GM12878 (cell line): ENCODE results near the gene GJA1. TPM values are rescaled to one million over a fixed set of nuclear protein-coding genes. Genes with fewer than 3 reads are reported as not detected.
"Not testable (repeated sequence)": the region's sequence is repeated elsewhere in the genome, so short reads cannot be mapped to it uniquely, and the experiment has no call there.

Experiments used
- ATAC-seq: fragments of 200-7000 bp; cut with Tn5 transposase; 3 replicates; pipeline ENCODE4 v1.9.1; 2020; ENCODE audit warnings: mild to moderate bottlenecking, moderate library complexity
- BruUV-seq: library from RNA; stranded (reverse); fragments of 400-500 nt; replicated peaks from 2 replicates; lab custom pipeline; 2021; lab: Mats Ljungman, UMichigan
- CTCF ChIA-PET: fragments of 300-600 bp; sonication (Branson Sonifier 250); formaldehyde crosslinking; extraction: SDS; loops from one replicate; lab custom pipeline; 2021; ENCODE audit warnings: inconsistent platforms; lab: Yijun Ruan, JAX
- POLR2A ChIA-PET: fragments of 350-600 bp; formaldehyde crosslinking; extraction: SDS; loops from one replicate; lab custom pipeline; 2021; ENCODE audit warnings: inconsistent platforms; lab: Charles Lee
- RAD21 ChIA-PET: fragments of 300-600 bp; sonication (Branson Sonifier 250); formaldehyde crosslinking; loops from one replicate; lab custom pipeline; 2023; ENCODE audit warnings: antibody characterized with exemption; ENCODE audit not compliant: unreplicated experiment; lab: Charles Lee
- SMC1A ChIA-PET: fragments of 300-600 bp; sonication (Branson Sonifier 250); formaldehyde crosslinking; loops from one replicate; lab custom pipeline; 2023; ENCODE audit not compliant: unreplicated experiment, uncharacterized antibody; lab: Charles Lee
- DNase-seq: peaks from one replicate; pipeline ENCODE4 v3.0.0-alpha.2; 2011; ENCODE audit warnings: low read depth, low spot score
- FAIRE-seq: peaks from 3 replicates; lab custom pipeline; 2011; peaks lifted over from hg19 to GRCh38; lab: Jason Lieb, UNC
- H2AFZ ChIP-seq: 2 replicates; pipeline ENCODE4 v1.6.0; 2011; ENCODE audit warnings: low read depth, low read length, control low read depth; ENCODE audit not compliant: control insufficient read depth
- H3K27ac ChIP-seq: 2 replicates; pipeline ENCODE4 v1.5.1; 2011; ENCODE audit warnings: control low read depth; ENCODE audit not compliant: control insufficient read depth, insufficient read depth
- H3K27me3 ChIP-seq, 2 experiments: replicated peaks in 1 of 2; 2 replicates each; pipeline versions ENCODE4 v1.6.0 to v1.6.1; 2011; ENCODE audit warnings: low read length in 1 of 2; ENCODE audit not compliant: control insufficient read depth in 2 of 2, insufficient read depth in 2 of 2
- H3K36me3 ChIP-seq, 2 experiments: 2 replicates each; pipeline ENCODE4 v1.5.1; 2011; ENCODE audit warnings: low read length in 1 of 2; ENCODE audit not compliant: control insufficient read depth in 2 of 2, insufficient read depth in 2 of 2
- H3K4me1 ChIP-seq: 2 replicates; pipeline ENCODE4 v1.6.1; 2011; ENCODE audit warnings: mild to moderate bottlenecking, low read length, moderate library complexity, mixed read lengths; ENCODE audit not compliant: control insufficient read depth, insufficient read depth
- H3K4me2 ChIP-seq: 2 replicates; pipeline ENCODE4 v1.6.0; 2011; ENCODE audit warnings: control low read depth; ENCODE audit not compliant: control insufficient read depth, insufficient read depth
- H3K4me3 ChIP-seq: fragments of 200-600 bp; sonication (generic); 2 replicates; pipeline ENCODE4 v1.5.1; 2016
- H3K79me2 ChIP-seq: 2 replicates; pipeline ENCODE4 v1.6.0; 2011; ENCODE audit warnings: low read length; ENCODE audit not compliant: control insufficient read depth, insufficient read depth
- H3K9ac ChIP-seq: 2 replicates; pipeline ENCODE4 v1.8.0; 2011; ENCODE audit warnings: low read length, control low read depth, mixed read lengths; ENCODE audit not compliant: control insufficient read depth, insufficient read depth
- H3K9me3 ChIP-seq: replicated peaks from 3 replicates; pipeline ENCODE4 v1.5.1; 2011; ENCODE audit warnings: mild to moderate bottlenecking, low read length; ENCODE audit not compliant: control insufficient read depth, insufficient read depth
- H4K20me1 ChIP-seq: 2 replicates; pipeline ENCODE4 v1.6.0; 2011; ENCODE audit not compliant: control insufficient read depth, insufficient read depth
- BRCA1 ChIP-seq: IDR thresholded peaks from 2 replicates; pipeline ENCODE4 v1.6.1; 2011; ENCODE audit warnings: low read depth, low read length, improper control_type of control experiment
- CREM ChIP-seq: IDR thresholded peaks from 2 replicates; pipeline ENCODE4 v1.6.1; 2014; ENCODE audit warnings: antibody characterized with exemption, low read depth
- CTCF ChIP-seq, 3 experiments: IDR thresholded peaks in 2 of 3; conservative IDR thresholded peaks in 1 of 3; 2 replicates each; pipeline ENCODE4 v1.5.1; 2011; ENCODE audit warnings: low read depth in 3 of 3, low read length in 3 of 3, mild to moderate bottlenecking in 3 of 3, control low read depth in 2 of 3, moderate library complexity in 2 of 3, inconsistent platforms in 1 of 3, mixed read lengths in 1 of 3; ENCODE audit not compliant: control insufficient read depth in 2 of 3, insufficient read depth in 1 of 3; ENCODE audit errors: extremely low read depth in 1 of 3
- IRF3 ChIP-seq: fragments of 450-650 bp; IDR thresholded peaks from 2 replicates; pipeline ENCODE4 v1.6.1; 2014; ENCODE audit warnings: mild to moderate bottlenecking
- SMC3 ChIP-seq: IDR thresholded peaks from 2 replicates; pipeline ENCODE4 v1.6.1; 2011; ENCODE audit warnings: low read length, improper control_type of control experiment, borderline replicate concordance
- WGBS: methylation state at CpG from one replicate; pipeline ENCODE4 v1.1.6; 2016; ENCODE audit warnings: low lambda C conversion rate; ENCODE audit not compliant: insufficient replicate concordance, insufficient coverage; ENCODE audit errors: missing lambda C conversion rate; 5-methylcytosine and 5-hydroxymethylcytosine counted together
- in situ Hi-C: fragments of 300-500 bp; cut with MboI; formaldehyde crosslinking; loops from 9 replicates; pipeline ENCODE4 v1.14.3; 2018; ENCODE audit warnings: mixed read lengths
- intact Hi-C: fragments of 100-400 bp; cut with micrococcal nuclease; formaldehyde crosslinking; loops from one replicate; pipeline ENCODE4 v1.14.2; 2022; ENCODE audit not compliant: unreplicated experiment
- polyA plus RNA-seq, 11 experiments: library from polyadenylated mRNA; depleted of rRNA in 4 of 11; unstranded in 6 of 11; stranded (reverse) in 5 of 11; fragments of >200 nt; fragmentation: Nextera tagmentation in 4 of 11; fragmentation: Illumina TruSeq in 1 of 11; extraction: Ambion mirVana in 4 of 11; extraction: Trizol in 1 of 11; gene quantifications; 1 replicate in 1 of 11; 2 replicates in 10 of 11; pipeline versions ENCODE4 v1.2.1 to v1.2.3, GENCODE V29; 2011 to 2016; ENCODE audit warnings: inconsistent platforms in 2 of 11, missing spikeins in 2 of 11, low read depth in 1 of 11
- total RNA-seq, 4 experiments: library from RNA; depleted of rRNA in 3 of 4; stranded (reverse); fragments of >200 nt in 3 of 4; fragmentation: Illumina TruSeq in 1 of 4; extraction: Trizol in 1 of 4; gene quantifications; 2 replicates each; pipeline versions ENCODE4 v1.2.1 to v1.2.3, GENCODE V29; 2013 to 2021

Gene GJA1
- total and polyA plus RNA-seq, 10 of the 15 experiments (the other 5 are each of a cell fraction or from before 2014, with no cell fraction given), result 0.11 to 0.69 (median 0.11) TPM; not detected in 7

DNA sequence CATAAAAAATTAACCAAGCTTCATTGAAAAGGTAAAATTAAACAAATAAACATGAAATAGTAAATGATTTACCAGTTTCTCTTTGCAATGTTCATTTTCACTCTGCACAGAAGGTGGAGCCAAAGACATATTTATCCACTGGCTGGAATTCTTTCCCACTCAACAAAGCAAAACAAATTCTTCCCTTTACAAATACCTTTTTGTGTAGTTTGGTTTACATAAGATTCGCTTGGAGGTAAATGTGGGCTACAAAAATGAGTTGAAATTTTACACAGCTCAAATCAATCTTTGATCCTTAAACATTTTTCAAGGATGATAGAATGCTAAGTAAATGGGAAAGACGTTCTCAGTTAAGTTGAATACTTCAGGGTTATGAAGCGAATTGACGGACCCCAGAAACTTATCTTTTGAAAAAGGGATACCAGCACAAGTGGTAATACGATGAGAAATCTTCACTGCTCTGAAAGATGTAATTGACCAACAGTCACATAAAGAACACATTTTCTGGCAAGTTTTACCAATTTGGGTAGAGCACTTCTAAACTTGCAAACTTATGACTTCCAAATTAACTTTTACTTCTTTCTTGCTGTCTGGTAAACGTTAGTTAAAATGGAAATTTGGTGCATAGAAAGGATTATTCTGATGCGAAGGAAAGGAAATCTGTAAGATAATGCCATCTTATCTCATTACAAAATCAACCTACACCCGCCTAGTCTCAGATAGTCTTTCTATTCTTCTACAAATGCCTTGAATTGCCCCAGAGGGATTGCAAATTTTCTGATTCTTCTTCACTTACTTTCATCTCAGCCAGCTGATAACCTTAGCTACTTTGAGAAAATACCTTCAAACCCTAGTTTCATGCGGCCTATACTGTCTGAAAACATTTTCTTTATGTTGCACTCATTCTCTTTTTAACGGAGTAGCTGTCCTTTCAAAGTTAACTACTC lies 4.7 kb upstream of the GJA1 start (continued):
- TF ChIP-seq IRF3 (no peak), CREM (no peak), CTCF (IDR thresholded peaks at IDR 0.05 in 2 of 3, conservative IDR thresholded peaks at IDR 0.05 in 1 of 3; ENCODE audit: control insufficient read depth in 2 of 3, extremely low read depth in 1 of 3, insufficient read depth in 1 of 3, low read depth in 3 of 3, low read length in 3 of 3) (peak; percentile 6 to 51 (median 33); a peak in 3 of 6 replicates), BRCA1 (no peak), SMC3 (peak; percentile 65; the same call in 1 of the 2 replicates)

GRCh38 chr6:121431776-121432175 lies 3.7 kb upstream of the GJA1 start:
- H3K4me2 ChIP-seq, ATAC-seq, SMC1A ChIA-PET, in situ Hi-C loops, DNase-seq, RAD21 ChIA-PET, H3K4me1 ChIP-seq, FAIRE-seq, H3K27ac ChIP-seq, BruUV-seq, H3K4me3 ChIP-seq, H3K79me2 ChIP-seq, H3K9me3 ChIP-seq, H2AFZ ChIP-seq, POLR2A ChIA-PET, H3K9ac ChIP-seq, H4K20me1 ChIP-seq, H3K27me3 ChIP-seq, H3K36me3 ChIP-seq: not testable (repeated sequence)
- CTCF ChIA-PET, result interaction anchor here (2.4 to 2.5 kb wide), 2 partner anchors 418 to 1099 kb away, joined by 5 to 10 read pairs; no protein-coding TSS in a partner anchor
- intact Hi-C loops, result loop anchor here (2.0 to 5.0 kb wide), 2 partner anchors 416 to 601 kb away; no protein-coding TSS in a partner anchor
- 43% methylated on average over 6 of the region's 6 CpGs for whole genome bisulfite sequencing
